DOHH2 (cell line): Measurements from ENCODE around the gene SKIL.
A peak's percentile ranks its signal among the peaks of the same experiment; 100 is the strongest.

Source experiments
- H3F3A ChIP-seq: fragments of 200-600 bp; sonication (generic), shearing (Covaris generic); 2 replicates; pipeline ENCODE4 v1.6.0; 2016; ENCODE audit warnings: antibody characterized with exemption, mild to moderate bottlenecking; ENCODE audit not compliant: control insufficient read depth, insufficient read depth
- H3K27ac ChIP-seq: fragments of 200-600 bp; sonication (generic); 2 replicates; pipeline ENCODE4 v1.5.1; 2014; ENCODE audit warnings: low read depth, mild to moderate bottlenecking, low read length, moderate library complexity
- H3K27me3 ChIP-seq: fragments of 200-600 bp; sonication (generic); 2 replicates; pipeline ENCODE4 v1.6.1; 2014; ENCODE audit warnings: mild to moderate bottlenecking, low read length, mixed read lengths; ENCODE audit not compliant: control insufficient read depth
- H3K36me3 ChIP-seq: fragments of 200-600 bp; sonication (generic); 2 replicates; pipeline ENCODE4 v1.6.1; 2014; ENCODE audit warnings: mild to moderate bottlenecking, low read length, moderate library complexity, mixed read lengths; ENCODE audit not compliant: control insufficient read depth
- H3K4me1 ChIP-seq: fragments of 200-600 bp; sonication (generic); 2 replicates; pipeline ENCODE4 v1.6.1; 2014; ENCODE audit warnings: mild to moderate bottlenecking, low read length, mixed read lengths; ENCODE audit not compliant: control insufficient read depth
- H3K4me2 ChIP-seq: fragments of 200-600 bp; sonication (generic); 2 replicates; pipeline ENCODE4 v1.6.0; 2014; ENCODE audit warnings: mild to moderate bottlenecking, low read length, moderate library complexity
- H3K4me3 ChIP-seq: fragments of 200-600 bp; sonication (generic); 2 replicates; pipeline ENCODE4 v1.5.1; 2014; ENCODE audit warnings: mild to moderate bottlenecking, low read length, mixed read lengths
- H3K79me2 ChIP-seq: fragments of 200-600 bp; sonication (generic); 2 replicates; pipeline ENCODE4 v1.6.1; 2014; ENCODE audit warnings: mild to moderate bottlenecking, low read length, mixed read lengths; ENCODE audit not compliant: control insufficient read depth
- H3K9me2 ChIP-seq: fragments of 200-600 bp; sonication (generic); replicated peaks from 2 replicates; pipeline ENCODE4 v1.6.1; 2014; ENCODE audit warnings: mild to moderate bottlenecking, low read length, mixed read lengths; ENCODE audit not compliant: control insufficient read depth
- H3K9me3 ChIP-seq: fragments of 200-600 bp; sonication (generic); 2 replicates; pipeline ENCODE4 v1.6.1; 2014; ENCODE audit warnings: antibody characterized with exemption, low read length, mixed read lengths; ENCODE audit not compliant: control insufficient read depth, insufficient read depth
- H4K20me1 ChIP-seq: fragments of 200-600 bp; sonication (generic); 2 replicates; pipeline ENCODE4 v1.6.0; 2014; ENCODE audit warnings: low read depth, mild to moderate bottlenecking, antibody characterized with exemption, low read length, moderate library complexity; ENCODE audit not compliant: control insufficient read depth, insufficient read depth
- CTCF ChIP-seq: fragments of 200-600 bp; sonication (generic); IDR thresholded peaks from one replicate; pipeline ENCODE4 v1.5.1; 2014; ENCODE audit warnings: antibody characterized with exemption, mild to moderate bottlenecking, low read depth, low read length; ENCODE audit not compliant: poor library complexity, severe bottlenecking
- EZH2phosphoT487 ChIP-seq: fragments of 200-600 bp; sonication (generic); IDR thresholded peaks from 2 replicates; pipeline ENCODE4 v1.6.1; 2017; ENCODE audit warnings: borderline replicate concordance, mild to moderate bottlenecking, antibody characterized with exemption, low read length, moderate library complexity, mixed read lengths

Gene SKIL

GRCh38 chr3:170360466-170360865, 3.0 kb downstream of the SKIL start:
- Histone ChIP-seq H3K9me3 (no peaks in the 10 kb centered on the region), H3K27ac (no peak overlapping the region), H3F3A (peaks cover 14% of the 10 kb centered on the region), H3K4me1 (peaks cover 75% of the 10 kb centered on the region), H3K79me2 (peaks cover 79% of the 10 kb centered on the region), H3K9me2 (no peaks in the 10 kb centered on the region), H4K20me1 (no peaks in the 10 kb centered on the region), H3K36me3 (peaks cover 71% of the 10 kb centered on the region), H3K4me3 (peak overlapping the region; percentile 63), H3K4me2 (peak overlapping the region; percentile 73), H3K27me3 (no peaks in the 10 kb centered on the region)
- no peak for TF ChIP-seq CTCF
- no peak for TF ChIP-seq EZH2phosphoT487

- peaks cover 72% of the 10 kb centered on the region for H3K36me3 ChIP-seq
- TF ChIP-seq CTCF (no peak), EZH2phosphoT487 (no peak)
- H3K9me2 ChIP-seq = no peaks in the 10 kb centered on the region
- H3K9me3 ChIP-seq = no peaks in the 10 kb centered on the region
- H3K4me2 ChIP-seq = peak overlapping the region; percentile 73
- H3K4me1 ChIP-seq = peaks cover 73% of the 10 kb centered on the region
- peaks cover 83% of the 10 kb centered on the region for H3K79me2 ChIP-seq
- H3K27me3 ChIP-seq = no peaks in the 10 kb centered on the region
- no peaks in the 10 kb centered on the region for H4K20me1 ChIP-seq
- peaks cover 13% of the 10 kb centered on the region for H3F3A ChIP-seq
- H3K4me3 ChIP-seq = peak overlapping the region; percentile 63
- H3K27ac ChIP-seq = peak overlapping the region; percentile 1; the same call in 1 of the 2 replicates
These were observed 3.4 kb downstream of the SKIL start for GRCh38 chr3:170360916-170361315.

GRCh38 chr3:170361711-170362110, 4.2 kb downstream of the SKIL start:
- Histone ChIP-seq H3K27me3 (no peaks in the 10 kb centered on the region), H3K79me2 (peaks cover 91% of the 10 kb centered on the region), H3K4me1 (peaks cover 73% of the 10 kb centered on the region), H3K4me2 (peak overlapping the region; percentile 73), H3K4me3 (peak overlapping the region; percentile 63), H4K20me1 (no peaks in the 10 kb centered on the region), H3K27ac (no peak overlapping the region), H3K9me2 (no peaks in the 10 kb centered on the region), H3F3A (peaks cover 9% of the 10 kb centered on the region), H3K9me3 (no peaks in the 10 kb centered on the region), H3K36me3 (peaks cover 78% of the 10 kb centered on the region)
- TF ChIP-seq EZH2phosphoT487 (no peak), CTCF (no peak)
